Endothelial cell of umbilical vein (primary cell): ENCODE data around the gene SLC39A11.

ENCODE experiments used
- GATA2 ChIP-seq: IDR thresholded peaks from 2 replicates; pipeline ENCODE4 v1.7.0; 2011; ENCODE audit warnings: low read depth, mild to moderate bottlenecking, moderate library complexity, mixed read lengths, low read length; ENCODE audit not compliant: insufficient read length, insufficient read depth
- POLR2A ChIP-seq: IDR thresholded peaks from 2 replicates; pipeline ENCODE4 v1.6.1; 2012; ENCODE audit warnings: low read depth, mild to moderate bottlenecking, control low read depth, low read length
- POLR2AphosphoS5 ChIP-seq: IDR thresholded peaks from 2 replicates; pipeline ENCODE4 v1.6.1; 2012; ENCODE audit warnings: low read depth, mild to moderate bottlenecking, control low read depth, low read length, moderate library complexity; ENCODE audit not compliant: insufficient read depth
- TF ChIP-seq, protein P1 (sequence below), 2 donors: IDR thresholded peaks; 1 replicate in 1 of 2; 2 replicates in 1 of 2; pipeline ENCODE4 v1.5.1; 2011; ENCODE audit warnings: low read length in 2 of 2, mild to moderate bottlenecking in 2 of 2, moderate library complexity in 2 of 2, control low read depth in 1 of 2, inconsistent platforms in 1 of 2, low read depth in 1 of 2; ENCODE audit not compliant: insufficient read depth in 1 of 2; ENCODE audit errors: extremely low read depth in 1 of 2

DNA sequence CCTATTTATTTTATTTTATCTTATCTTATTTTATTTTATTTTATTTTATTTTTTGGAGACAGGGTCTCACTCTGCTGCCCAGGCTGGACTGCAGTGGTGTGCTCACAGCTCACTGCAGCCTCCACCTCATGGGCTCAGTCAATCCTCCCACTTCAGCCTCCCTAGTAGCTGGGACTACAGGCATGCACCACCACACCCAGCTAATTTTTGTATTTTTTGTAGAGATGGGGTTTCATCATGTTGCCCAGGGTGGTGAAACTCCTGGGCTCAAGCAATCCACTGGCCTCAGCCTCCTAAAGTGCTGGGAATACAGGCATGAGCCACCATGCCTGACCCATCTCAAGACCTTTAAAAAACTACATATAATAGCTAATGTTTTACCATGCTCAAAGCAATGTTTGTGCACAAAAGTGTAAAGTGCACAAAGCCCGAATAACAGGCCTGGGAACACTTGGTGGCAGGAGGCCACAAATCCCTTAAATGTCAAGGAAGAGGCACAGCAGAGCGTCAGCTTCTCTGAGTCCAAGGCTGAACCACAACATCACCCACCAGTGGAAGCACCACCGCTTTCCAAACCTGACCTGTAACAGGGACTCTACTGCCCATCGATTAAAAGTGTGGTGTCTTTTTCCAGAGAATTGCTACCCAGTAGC lies 30.6 kb upstream of the SLC39A11 start:
- no peak for TF ChIP-seq POLR2AphosphoS5
- no peak for TF ChIP-seq POLR2A
- no peak for TF ChIP-seq GATA2
- TF ChIP-seq, protein P1, sequence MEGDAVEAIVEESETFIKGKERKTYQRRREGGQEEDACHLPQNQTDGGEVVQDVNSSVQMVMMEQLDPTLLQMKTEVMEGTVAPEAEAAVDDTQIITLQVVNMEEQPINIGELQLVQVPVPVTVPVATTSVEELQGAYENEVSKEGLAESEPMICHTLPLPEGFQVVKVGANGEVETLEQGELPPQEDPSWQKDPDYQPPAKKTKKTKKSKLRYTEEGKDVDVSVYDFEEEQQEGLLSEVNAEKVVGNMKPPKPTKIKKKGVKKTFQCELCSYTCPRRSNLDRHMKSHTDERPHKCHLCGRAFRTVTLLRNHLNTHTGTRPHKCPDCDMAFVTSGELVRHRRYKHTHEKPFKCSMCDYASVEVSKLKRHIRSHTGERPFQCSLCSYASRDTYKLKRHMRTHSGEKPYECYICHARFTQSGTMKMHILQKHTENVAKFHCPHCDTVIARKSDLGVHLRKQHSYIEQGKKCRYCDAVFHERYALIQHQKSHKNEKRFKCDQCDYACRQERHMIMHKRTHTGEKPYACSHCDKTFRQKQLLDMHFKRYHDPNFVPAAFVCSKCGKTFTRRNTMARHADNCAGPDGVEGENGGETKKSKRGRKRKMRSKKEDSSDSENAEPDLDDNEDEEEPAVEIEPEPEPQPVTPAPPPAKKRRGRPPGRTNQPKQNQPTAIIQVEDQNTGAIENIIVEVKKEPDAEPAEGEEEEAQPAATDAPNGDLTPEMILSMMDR (IDR thresholded peaks at IDR 0.05; ENCODE audit: extremely low read depth in 1 of 2, insufficient read depth in 1 of 2, low read depth in 1 of 2, low read length in 2 of 2): no peak
